Measurements from ENCODE around the gene TVP23C.

TVP23C gene

GRCh38 chr17:15510361-15510760 is 52.9 kb downstream of the TVP23C start:
- no peak overlapping the region for H3K4me2 ChIP-seq (ENCODE audit: low read length)
- H3K36me3 ChIP-seq (ENCODE audit: control insufficient read depth in 1 of 2, insufficient read depth in 2 of 2, low read length in 2 of 2), result peaks cover 18% of the 10 kb centered on the region in 2 experiments
- no peak overlapping the region for H2AK5ac ChIP-seq (ENCODE audit: low read length)
- H3K4me1 ChIP-seq (ENCODE audit: control insufficient read depth in 1 of 2, insufficient read depth in 2 of 2, low read length in 2 of 2), result no peaks in the 10 kb centered on the region
- no peak overlapping the region for H4K12ac ChIP-seq (ENCODE audit: low read depth, low read length)
- H2AFZ ChIP-seq (ENCODE audit: insufficient read depth, low read length, poor library complexity), result no peak overlapping the region
- no peak overlapping the region for H3K4me3 ChIP-seq (ENCODE audit: low read depth, low read length)
- H3K18ac ChIP-seq (ENCODE audit: low read length), result no peak overlapping the region
- H2BK5ac ChIP-seq (ENCODE audit: low read depth, low read length, poor library complexity), result no peak overlapping the region
- no CpG with 5 or more reads among the region's 3 CpGs for WGBS (ENCODE audit: extremely low coverage, insufficient coverage, insufficient read length)
- no peak overlapping the region for H3K4ac ChIP-seq (ENCODE audit: low read depth, low read length)
- H3K27me3 ChIP-seq (ENCODE audit: insufficient read depth, low read length), result no peaks in the 10 kb centered on the region
- peak in 1 of 2 donors; percentile 43 for DNase-seq
- no peak overlapping the region for H4K8ac ChIP-seq (ENCODE audit: low read depth, low read length)
- H2BK12ac ChIP-seq (ENCODE audit: low read length), result no peak overlapping the region
- no peak overlapping the region for H3K9ac ChIP-seq (ENCODE audit: low read length)
- H4K91ac ChIP-seq (ENCODE audit: low read depth, low read length), result no peak overlapping the region
- H3K79me1 ChIP-seq (ENCODE audit: low read length), result no peaks in the 10 kb centered on the region
- H3K27ac ChIP-seq (ENCODE audit: low read depth, low read length), result no peak overlapping the region
- H2BK120ac ChIP-seq (ENCODE audit: insufficient read depth, low read length, poor library complexity), result no peak overlapping the region
- H3K9me3 ChIP-seq (ENCODE audit: insufficient read depth, low read depth, low read length), result no peaks in the 10 kb centered on the region
- no peaks in the 10 kb centered on the region for H3K79me2 ChIP-seq (ENCODE audit: control insufficient read depth, insufficient read depth, low read length, poor library complexity)
- H3K14ac ChIP-seq (ENCODE audit: low read length), result no peak overlapping the region
- no peak overlapping the region for H3K23ac ChIP-seq (ENCODE audit: low read length)

- Histone ChIP-seq H3K4me2 (ENCODE audit: low read length) (no peak overlapping the region), H3K9ac (ENCODE audit: low read length) (no peak overlapping the region), H3K36me3 (ENCODE audit: control insufficient read depth in 1 of 2, insufficient read depth in 2 of 2, low read length in 2 of 2) (peaks cover 14 to 17% of the 10 kb centered on the region in 2 experiments), H2BK120ac (ENCODE audit: insufficient read depth, low read length, poor library complexity) (no peak overlapping the region), H2AFZ (ENCODE audit: insufficient read depth, low read length, poor library complexity) (no peak overlapping the region), H3K9me3 (ENCODE audit: insufficient read depth, low read depth, low read length) (no peaks in the 10 kb centered on the region), H4K12ac (ENCODE audit: low read depth, low read length) (no peak overlapping the region), H3K4me3 (ENCODE audit: low read depth, low read length) (no peak overlapping the region), H3K4ac (ENCODE audit: low read depth, low read length) (no peak overlapping the region), H2AK5ac (ENCODE audit: low read length) (no peak overlapping the region), H4K91ac (ENCODE audit: low read depth, low read length) (no peak overlapping the region), H2BK5ac (ENCODE audit: low read depth, low read length, poor library complexity) (no peak overlapping the region), H3K14ac (ENCODE audit: low read length) (no peak overlapping the region), H2BK12ac (ENCODE audit: low read length) (no peak overlapping the region), H3K79me1 (ENCODE audit: low read length) (no peaks in the 10 kb centered on the region), H3K27ac (ENCODE audit: low read depth, low read length) (no peak overlapping the region), H3K79me2 (ENCODE audit: control insufficient read depth, insufficient read depth, low read length, poor library complexity) (no peaks in the 10 kb centered on the region), H3K23ac (ENCODE audit: low read length) (no peak overlapping the region), H3K4me1 (ENCODE audit: control insufficient read depth in 1 of 2, insufficient read depth in 2 of 2, low read length in 2 of 2) (no peaks in the 10 kb centered on the region), H4K8ac (ENCODE audit: low read depth, low read length) (no peak overlapping the region), H3K18ac (ENCODE audit: low read length) (no peak overlapping the region), H3K27me3 (ENCODE audit: insufficient read depth, low read length) (no peaks in the 10 kb centered on the region)
- DNase-seq, result no peak
- no CpG with 5 or more reads among the region's 5 CpGs for whole genome bisulfite sequencing (ENCODE audit: extremely low coverage, insufficient coverage, insufficient read length)
These were observed 54.2 kb downstream of the TVP23C start for GRCh38 chr17:15509095-15509494.

GRCh38 chr17:15508466-15508865 is 54.8 kb downstream of the TVP23C start:
- Histone ChIP-seq H4K91ac (ENCODE audit: low read depth, low read length) (no peak overlapping the region), H3K27ac (ENCODE audit: low read depth, low read length) (no peak overlapping the region), H2BK120ac (ENCODE audit: insufficient read depth, low read length, poor library complexity) (no peak overlapping the region), H2AFZ (ENCODE audit: insufficient read depth, low read length, poor library complexity) (no peak overlapping the region), H2BK12ac (ENCODE audit: low read length) (no peak overlapping the region), H3K79me2 (ENCODE audit: control insufficient read depth, insufficient read depth, low read length, poor library complexity) (no peaks in the 10 kb centered on the region), H3K79me1 (ENCODE audit: low read length) (no peaks in the 10 kb centered on the region), H4K12ac (ENCODE audit: low read depth, low read length) (no peak overlapping the region), H3K14ac (ENCODE audit: low read length) (no peak overlapping the region), H3K23ac (ENCODE audit: low read length) (no peak overlapping the region), H3K9ac (ENCODE audit: low read length) (no peak overlapping the region), H2BK5ac (ENCODE audit: low read depth, low read length, poor library complexity) (no peak overlapping the region), H3K4me2 (ENCODE audit: low read length) (no peak overlapping the region), H3K4me1 (ENCODE audit: control insufficient read depth in 1 of 2, insufficient read depth in 2 of 2, low read length in 2 of 2) (no peaks in the 10 kb centered on the region), H3K18ac (ENCODE audit: low read length) (no peak overlapping the region), H3K4ac (ENCODE audit: low read depth, low read length) (no peak overlapping the region), H3K27me3 (ENCODE audit: insufficient read depth, low read length) (no peaks in the 10 kb centered on the region), H3K36me3 (ENCODE audit: control insufficient read depth in 1 of 2, insufficient read depth in 2 of 2, low read length in 2 of 2) (peaks cover 10 to 14% of the 10 kb centered on the region in 2 experiments), H4K8ac (ENCODE audit: low read depth, low read length) (no peak overlapping the region), H3K9me3 (ENCODE audit: insufficient read depth, low read depth, low read length) (no peaks in the 10 kb centered on the region), H3K4me3 (ENCODE audit: low read depth, low read length) (no peak overlapping the region), H2AK5ac (ENCODE audit: low read length) (no peak overlapping the region)
- peak in 1 of 2 donors; percentile 36 for DNase-seq
- no CpG with 5 or more reads among the region's 7 CpGs for WGBS (ENCODE audit: extremely low coverage, insufficient coverage, insufficient read length)

- H3K79me2 ChIP-seq (ENCODE audit: control insufficient read depth, insufficient read depth, low read length, poor library complexity), result no peaks in the 10 kb centered on the region
- H2BK5ac ChIP-seq (ENCODE audit: low read depth, low read length, poor library complexity), result no peak overlapping the region
- H3K79me1 ChIP-seq (ENCODE audit: low read length), result no peaks in the 10 kb centered on the region
- no CpG with 5 or more reads among the region's 3 CpGs for WGBS (ENCODE audit: extremely low coverage, insufficient coverage, insufficient read length)
- H2AFZ ChIP-seq (ENCODE audit: insufficient read depth, low read length, poor library complexity), result no peak overlapping the region
- H2BK12ac ChIP-seq (ENCODE audit: low read length), result no peak overlapping the region
- no peak overlapping the region for H4K12ac ChIP-seq (ENCODE audit: low read depth, low read length)
- no peaks in the 10 kb centered on the region for H3K27me3 ChIP-seq (ENCODE audit: insufficient read depth, low read length)
- H3K9ac ChIP-seq (ENCODE audit: low read length), result no peak overlapping the region
- peaks cover 14% of the 10 kb centered on the region in 2 experiments for H3K36me3 ChIP-seq (ENCODE audit: control insufficient read depth in 1 of 2, insufficient read depth in 2 of 2, low read length in 2 of 2)
- no peak overlapping the region for H2AK5ac ChIP-seq (ENCODE audit: low read length)
- H4K91ac ChIP-seq (ENCODE audit: low read depth, low read length), result no peak overlapping the region
- H3K9me3 ChIP-seq (ENCODE audit: insufficient read depth, low read depth, low read length), result no peaks in the 10 kb centered on the region
- H3K4me1 ChIP-seq (ENCODE audit: control insufficient read depth in 1 of 2, insufficient read depth in 2 of 2, low read length in 2 of 2), result peaks cover 0 to 1% of the 10 kb centered on the region in 2 experiments
- H3K14ac ChIP-seq (ENCODE audit: low read length), result no peak overlapping the region
- H3K23ac ChIP-seq (ENCODE audit: low read length), result no peak overlapping the region
- no peak overlapping the region for H3K4me2 ChIP-seq (ENCODE audit: low read length)
- no peak overlapping the region for H2BK120ac ChIP-seq (ENCODE audit: insufficient read depth, low read length, poor library complexity)
- no peak overlapping the region for H4K8ac ChIP-seq (ENCODE audit: low read depth, low read length)
- no peak overlapping the region for H3K18ac ChIP-seq (ENCODE audit: low read length)
- no peak overlapping the region for H3K4ac ChIP-seq (ENCODE audit: low read depth, low read length)
- H3K27ac ChIP-seq (ENCODE audit: low read depth, low read length), result no peak overlapping the region
- H3K4me3 ChIP-seq (ENCODE audit: low read depth, low read length), result no peak overlapping the region
- DNase-seq, result no peak
These were observed 55.4 kb downstream of the TVP23C start for GRCh38 chr17:15507896-15508295.
